ENCODE results near the gene PPP1R13B.

The PPP1R13B gene

DNA sequence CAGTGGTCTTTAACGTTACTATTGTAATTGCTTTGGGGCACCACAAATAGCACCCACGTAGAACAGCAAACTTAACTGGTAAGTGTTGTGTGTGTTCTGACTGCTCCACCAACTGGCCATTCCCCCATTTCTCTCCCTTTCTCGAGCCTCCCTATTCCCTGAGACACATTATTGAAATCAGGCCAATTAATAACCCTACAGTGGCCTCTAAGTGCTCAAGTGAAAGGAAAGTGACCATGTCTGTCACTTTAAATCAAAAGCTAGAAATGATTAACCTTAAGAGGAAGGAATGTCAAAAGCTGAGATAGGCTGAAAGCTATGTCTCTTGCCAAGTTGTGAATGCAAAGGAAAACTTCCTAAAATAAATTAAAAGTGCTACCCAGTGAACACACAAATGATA is 22.3 kb downstream of the PPP1R13B start:
- TF ChIP-seq, protein P1, sequence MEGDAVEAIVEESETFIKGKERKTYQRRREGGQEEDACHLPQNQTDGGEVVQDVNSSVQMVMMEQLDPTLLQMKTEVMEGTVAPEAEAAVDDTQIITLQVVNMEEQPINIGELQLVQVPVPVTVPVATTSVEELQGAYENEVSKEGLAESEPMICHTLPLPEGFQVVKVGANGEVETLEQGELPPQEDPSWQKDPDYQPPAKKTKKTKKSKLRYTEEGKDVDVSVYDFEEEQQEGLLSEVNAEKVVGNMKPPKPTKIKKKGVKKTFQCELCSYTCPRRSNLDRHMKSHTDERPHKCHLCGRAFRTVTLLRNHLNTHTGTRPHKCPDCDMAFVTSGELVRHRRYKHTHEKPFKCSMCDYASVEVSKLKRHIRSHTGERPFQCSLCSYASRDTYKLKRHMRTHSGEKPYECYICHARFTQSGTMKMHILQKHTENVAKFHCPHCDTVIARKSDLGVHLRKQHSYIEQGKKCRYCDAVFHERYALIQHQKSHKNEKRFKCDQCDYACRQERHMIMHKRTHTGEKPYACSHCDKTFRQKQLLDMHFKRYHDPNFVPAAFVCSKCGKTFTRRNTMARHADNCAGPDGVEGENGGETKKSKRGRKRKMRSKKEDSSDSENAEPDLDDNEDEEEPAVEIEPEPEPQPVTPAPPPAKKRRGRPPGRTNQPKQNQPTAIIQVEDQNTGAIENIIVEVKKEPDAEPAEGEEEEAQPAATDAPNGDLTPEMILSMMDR (IDR thresholded peaks at IDR 0.05; ENCODE audit: low read length), result no peak
- no peak for TF ChIP-seq EZH2 (IDR thresholded peaks at IDR 0.05; ENCODE audit: borderline replicate concordance, low read length)
- Histone ChIP-seq H3K36me3 (ENCODE audit: insufficient read depth, low read length) (no peaks in the 10 kb centered on the region), H4K20me1 (ENCODE audit: insufficient read depth, low read length) (peaks cover 2% of the 10 kb centered on the region; the same call in 1 of the 2 replicates), H3K27ac (ENCODE audit: low read depth, low read length, poor library complexity, severe bottlenecking) (no peak overlapping the region), H3F3A (ENCODE audit: insufficient read depth, low read length) (no peaks in the 10 kb centered on the region), H3K9me2 (ENCODE audit: low read depth, low read length) (no peaks in the 10 kb centered on the region), H3K79me2 (ENCODE audit: insufficient read depth, low read length) (peaks cover 12% of the 10 kb centered on the region), H2AFZ (ENCODE audit: low read length) (no peak overlapping the region), H3K27me3 (ENCODE audit: insufficient read depth, low read length) (no peaks in the 10 kb centered on the region), H3K9me3 (ENCODE audit: low read length) (no peaks in the 10 kb centered on the region), H3K4me3 (ENCODE audit: low read depth, low read length, poor library complexity, severe bottlenecking) (no peak overlapping the region), H3K4me2 (ENCODE audit: low read length) (no peak overlapping the region), H3K9ac (ENCODE audit: low read length) (no peak overlapping the region), H3K4me1 (ENCODE audit: insufficient read depth, low read length, severe bottlenecking) (peaks cover 18% of the 10 kb centered on the region)

DNA sequence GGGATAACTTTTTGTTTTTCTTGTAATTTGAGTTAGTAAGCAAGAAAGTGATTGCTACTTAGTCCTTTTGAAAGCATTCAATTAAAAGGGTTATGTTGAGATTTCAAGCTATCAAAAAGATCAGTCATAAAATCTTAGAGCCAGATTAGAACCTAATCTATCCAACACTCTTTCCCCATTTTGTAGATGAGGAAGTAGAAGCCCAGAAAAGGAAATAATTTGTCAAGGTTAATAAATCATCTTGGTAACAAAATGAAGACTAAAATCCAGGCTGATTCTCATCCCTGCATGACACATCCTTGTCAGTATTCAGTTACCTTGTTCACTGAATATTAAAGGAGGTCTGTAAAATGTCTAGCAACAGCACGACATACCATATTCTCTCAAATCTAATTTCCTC is 26.5 kb downstream of the PPP1R13B start:
- Histone ChIP-seq H3K4me2 (ENCODE audit: low read length) (no peak overlapping the region), H4K20me1 (ENCODE audit: insufficient read depth, low read length) (no peaks in the 10 kb centered on the region; the same call in 1 of the 2 replicates), H3K9me2 (ENCODE audit: low read depth, low read length) (no peaks in the 10 kb centered on the region), H3K9me3 (ENCODE audit: low read length) (no peaks in the 10 kb centered on the region), H2AFZ (ENCODE audit: low read length) (no peak overlapping the region), H3K27ac (ENCODE audit: low read depth, low read length, poor library complexity, severe bottlenecking) (no peak overlapping the region), H3K36me3 (ENCODE audit: insufficient read depth, low read length) (no peaks in the 10 kb centered on the region), H3K79me2 (ENCODE audit: insufficient read depth, low read length) (peaks cover 8% of the 10 kb centered on the region; the same call in 1 of the 2 replicates), H3F3A (ENCODE audit: insufficient read depth, low read length) (no peaks in the 10 kb centered on the region), H3K27me3 (ENCODE audit: insufficient read depth, low read length) (no peaks in the 10 kb centered on the region), H3K4me3 (ENCODE audit: low read depth, low read length, poor library complexity, severe bottlenecking) (no peak overlapping the region), H3K4me1 (ENCODE audit: insufficient read depth, low read length, severe bottlenecking) (peaks cover 31% of the 10 kb centered on the region), H3K9ac (ENCODE audit: low read length) (no peak overlapping the region)
- TF ChIP-seq, protein P1 (IDR thresholded peaks at IDR 0.05; ENCODE audit: low read length), result no peak
- TF ChIP-seq EZH2 (IDR thresholded peaks at IDR 0.05; ENCODE audit: borderline replicate concordance, low read length), result no peak

GRCh38 chr14:103820382-103820781 is 27.0 kb downstream of the PPP1R13B start:
- Histone ChIP-seq H3K4me3 (ENCODE audit: low read depth, low read length, poor library complexity, severe bottlenecking) (no peak overlapping the region), H2AFZ (ENCODE audit: low read length) (no peak overlapping the region), H3K9me2 (ENCODE audit: low read depth, low read length) (no peaks in the 10 kb centered on the region), H3K27me3 (ENCODE audit: insufficient read depth, low read length) (no peaks in the 10 kb centered on the region), H3F3A (ENCODE audit: insufficient read depth, low read length) (no peaks in the 10 kb centered on the region), H3K36me3 (ENCODE audit: insufficient read depth, low read length) (no peaks in the 10 kb centered on the region), H3K27ac (ENCODE audit: low read depth, low read length, poor library complexity, severe bottlenecking) (no peak overlapping the region), H3K4me1 (ENCODE audit: insufficient read depth, low read length, severe bottlenecking) (peaks cover 31% of the 10 kb centered on the region), H3K9me3 (ENCODE audit: low read length) (no peaks in the 10 kb centered on the region), H3K79me2 (ENCODE audit: insufficient read depth, low read length) (peaks cover 8% of the 10 kb centered on the region; the same call in 1 of the 2 replicates), H3K9ac (ENCODE audit: low read length) (no peak overlapping the region), H3K4me2 (ENCODE audit: low read length) (no peak overlapping the region), H4K20me1 (ENCODE audit: insufficient read depth, low read length) (no peaks in the 10 kb centered on the region; the same call in 1 of the 2 replicates)
- TF ChIP-seq, protein P1 (IDR thresholded peaks at IDR 0.05; ENCODE audit: low read length), result no peak
- TF ChIP-seq EZH2 (IDR thresholded peaks at IDR 0.05; ENCODE audit: borderline replicate concordance, low read length), result no peak
